B cell (primary cell): ENCODE results near the gene SBK1. TPM values are rescaled to one million over a fixed set of nuclear protein-coding genes. Genes with fewer than 3 reads are reported as not detected.

ENCODE experiments used
- ATAC-seq: fragments of 200-7000 bp; cut with Tn5 transposase; one replicate; pipeline ENCODE4 v1.10.0; 2021; ENCODE audit warnings: low read depth, mild to moderate bottlenecking, moderate number of reproducible peaks, moderate library complexity
- CTCF ChIA-PET: fragments of 350-600 bp; sonication (Branson Sonifier 250); formaldehyde crosslinking; loops from one replicate; lab custom pipeline; 2021; ENCODE audit warnings: antibody characterized with exemption, inconsistent platforms; lab: Charles Lee
- POLR2A ChIA-PET: fragments of 350-600 bp; sonication (Branson Sonifier 250); formaldehyde crosslinking; loops from one replicate; lab custom pipeline; 2021; ENCODE audit warnings: antibody characterized with exemption; lab: Charles Lee
- DNase-seq: peaks from one replicate; pipeline ENCODE4 v3.0.0; 2013
- H2AFZ ChIP-seq: 2 replicates; pipeline ENCODE4 v1.6.1; 2012; ENCODE audit warnings: mild to moderate bottlenecking, low read depth, low read length; ENCODE audit not compliant: insufficient read depth, poor library complexity, severe bottlenecking
- H3K27ac ChIP-seq, 2 donors: 1 replicate in 1 of 2; 2 replicates in 1 of 2; pipeline ENCODE4 v1.5.1; 2012 to 2013; ENCODE audit warnings: low read length in 2 of 2, mild to moderate bottlenecking in 2 of 2, moderate library complexity in 1 of 2
- H3K27me3 ChIP-seq, 4 experiments: fragments of 200-600 bp in 1 of 4; sonication (generic) in 1 of 4; replicated peaks in 1 of 4; 1 replicate in 2 of 4; 2 replicates in 2 of 4; pipeline versions ENCODE4 v1.6.1 to v1.7.0; 2013 to 2016; ENCODE audit warnings: low read length in 3 of 4, mild to moderate bottlenecking in 2 of 4, mixed read lengths in 1 of 4, moderate library complexity in 1 of 4; ENCODE audit not compliant: insufficient read depth in 4 of 4, control insufficient read depth in 3 of 4; ENCODE audit errors: control extremely low read depth in 1 of 4
- H3K36me3 ChIP-seq, 2 experiments: replicated peaks in 1 of 2; 1 replicate in 1 of 2; 2 replicates in 1 of 2; pipeline versions ENCODE4 v1.6.1 to v1.7.1; 2013; ENCODE audit warnings: low read length in 1 of 2; ENCODE audit not compliant: insufficient read depth in 2 of 2, control insufficient read depth in 1 of 2; ENCODE audit errors: control extremely low read depth in 1 of 2, extremely low read depth in 1 of 2
- H3K4me1 ChIP-seq, 2 donors: fragments of 200-600 bp in 1 of 2; sonication (generic) in 1 of 2; 1 replicate in 1 of 2; 2 replicates in 1 of 2; pipeline versions ENCODE4 v1.5.1 to v1.6.1; 2013 to 2017; ENCODE audit warnings: low read length in 2 of 2; ENCODE audit not compliant: control insufficient read depth in 2 of 2, insufficient read depth in 2 of 2
- H3K4me2 ChIP-seq: replicated peaks from 2 replicates; pipeline ENCODE3; 2012; ENCODE audit warnings: mild to moderate bottlenecking, low read depth, low read length; ENCODE audit not compliant: poor library complexity, severe bottlenecking
- H3K4me3 ChIP-seq, 5 experiments: fragments of 200-600 bp in 1 of 5; sonication (generic) in 1 of 5; 1 replicate in 3 of 5; 2 replicates in 2 of 5; pipeline versions ENCODE4 v1.5.1 to v1.7.0; 2011 to 2016; ENCODE audit warnings: low read length in 4 of 5, mild to moderate bottlenecking in 4 of 5, low read depth in 2 of 5, control low read depth in 1 of 5, moderate library complexity in 1 of 5; ENCODE audit not compliant: insufficient read depth in 1 of 5; ENCODE audit errors: control extremely low read depth in 1 of 5, extremely low read depth in 1 of 5
- H3K79me2 ChIP-seq: fragments of 200-600 bp; sonication (generic); one replicate; pipeline ENCODE4 v1.6.0; 2016; ENCODE audit warnings: low read length; ENCODE audit not compliant: control insufficient read depth, insufficient read depth
- H3K9ac ChIP-seq: fragments of 200-600 bp; sonication (generic); 2 replicates; pipeline ENCODE4 v1.6.1; 2017; ENCODE audit warnings: mild to moderate bottlenecking, low read length, moderate library complexity
- H3K9me3 ChIP-seq, 3 donors: one replicate each; pipeline versions ENCODE4 v1.6.1 to v1.7.1; 2013; ENCODE audit warnings: low read length in 2 of 3; ENCODE audit not compliant: control insufficient read depth in 2 of 3, insufficient read depth in 1 of 3; ENCODE audit errors: control extremely low read depth in 1 of 3
- H4K20me1 ChIP-seq: 2 replicates; pipeline ENCODE4 v1.6.0; 2012; ENCODE audit warnings: mild to moderate bottlenecking, low read length; ENCODE audit not compliant: insufficient read depth, control insufficient read depth, poor library complexity, severe bottlenecking
- H3K27ac Mint-ChIP-seq: one replicate; pipeline ENCODE4 v1.8.0; 2021; ENCODE audit warnings: mixed read lengths
- H3K27me3 Mint-ChIP-seq: one replicate; pipeline ENCODE4 v1.8.0; 2021; ENCODE audit warnings: mixed read lengths
- H3K4me1 Mint-ChIP-seq: one replicate; pipeline ENCODE4 v1.8.0; 2021; ENCODE audit warnings: mixed read lengths
- H3K4me3 Mint-ChIP-seq: one replicate; pipeline ENCODE4 v1.8.0; 2021; ENCODE audit warnings: mixed read lengths
- H3K9me3 Mint-ChIP-seq: one replicate; pipeline ENCODE4 v1.8.0; 2022; ENCODE audit warnings: mixed read lengths; ENCODE audit not compliant: insufficient read depth
- CTCF ChIP-seq: fragments of 200-600 bp; IDR thresholded peaks from one replicate; pipeline ENCODE4 v1.8.0; 2022; ENCODE audit warnings: antibody characterized with exemption, mild to moderate bottlenecking
- EZH2 ChIP-seq: IDR thresholded peaks from 2 replicates; pipeline ENCODE4 v1.6.1; 2012; ENCODE audit warnings: borderline replicate concordance, low read depth, mild to moderate bottlenecking, moderate library complexity, low read length; ENCODE audit not compliant: insufficient read depth, poor library complexity, severe bottlenecking
- WGBS: methylation state at CpG from one replicate; pipeline ENCODE4 v1.1.5; 2013; ENCODE audit warnings: missing lambda C conversion rate; ENCODE audit not compliant: insufficient coverage; 5-methylcytosine and 5-hydroxymethylcytosine counted together
- intact Hi-C: fragments of 100-400 bp; cut with micrococcal nuclease; formaldehyde crosslinking; loops from one replicate; pipeline ENCODE4 v1.10.0; 2022
- polyA plus RNA-seq: library from polyadenylated mRNA; depleted of rRNA; stranded (reverse); fragments of >200 nt; gene quantifications from 2 replicates; pipeline ENCODE4 v1.2.3, GENCODE V29; 2012
- total RNA-seq, 2 donors: library from RNA; stranded (reverse); fragments of 120-200 nt in 1 of 2; gene quantifications; 1 replicate in 1 of 2; 2 replicates in 1 of 2; pipeline versions ENCODE4 v1.2.3 to v1.2.4, GENCODE V29; 2013 to 2022

The SBK1 gene
- total and polyA plus RNA-seq, 2 donors (not counting 1 experiment from before 2014, with no cell fraction given) = 0.22 to 1.3 TPM

DNA sequence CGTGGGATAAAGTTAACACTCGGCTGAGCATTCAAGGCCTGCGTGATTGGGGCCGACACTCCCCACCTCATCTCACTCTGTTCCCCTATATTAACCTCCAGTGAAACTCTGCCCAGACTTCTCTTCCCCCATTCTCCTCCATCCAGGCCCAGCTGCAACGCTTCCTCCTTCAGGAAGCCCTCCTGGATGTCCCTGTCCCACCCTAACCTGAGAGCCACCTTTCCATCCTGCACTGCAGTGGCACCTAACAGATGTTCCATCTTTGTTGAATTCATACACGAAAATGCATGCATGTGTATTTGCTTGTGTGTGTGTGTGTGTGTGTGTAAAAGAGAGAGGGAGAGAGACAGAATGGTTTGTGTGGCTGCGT is 32.6 kb upstream of the SBK1 start:
- H3K27ac ChIP-seq = no peak overlapping the region
- DNase-seq (no peak), ATAC-seq (no peak)
- ChIA-PET POLR2A (no interaction called here), CTCF (no interaction called here)
- no peaks in the 10 kb centered on the region for H3K9me3 Mint-ChIP-seq
- H3K9ac ChIP-seq = no peak overlapping the region
- no peaks in the 10 kb centered on the region for H3K4me1 ChIP-seq
- H2AFZ ChIP-seq = no peak overlapping the region
- no peaks in the 10 kb centered on the region for H3K79me2 ChIP-seq
- H3K4me1 Mint-ChIP-seq = no peaks in the 10 kb centered on the region
- peaks cover 44% of the 10 kb centered on the region for H3K27me3 Mint-ChIP-seq
- H3K4me2 ChIP-seq = no peak overlapping the region
- H4K20me1 ChIP-seq = no peaks in the 10 kb centered on the region
- TF ChIP-seq CTCF (no peak), EZH2 (no peak)
- WGBS = 88% methylated on average over 7 of the region's 7 CpGs
- peaks cover 0 to 16% (median 0%) of the 10 kb centered on the region in 4 experiments for H3K27me3 ChIP-seq
- no peak overlapping the region for H3K27ac Mint-ChIP-seq
- peaks cover 0 to 2% (median 0%) of the 10 kb centered on the region in 3 donors for H3K9me3 ChIP-seq
- H3K4me3 ChIP-seq = no peak overlapping the region
- H3K4me3 Mint-ChIP-seq = no peak overlapping the region
- intact Hi-C loops = no loop called here
- no peaks in the 10 kb centered on the region for H3K36me3 ChIP-seq

- Histone ChIP-seq H3K4me1 (no peaks in the 10 kb centered on the region), H3K27ac (no peak overlapping the region), H3K4me3 (no peak overlapping the region), H3K79me2 (no peaks in the 10 kb centered on the region), H2AFZ (no peak overlapping the region), H3K9ac (no peak overlapping the region), H3K36me3 (no peaks in the 10 kb centered on the region), H4K20me1 (no peaks in the 10 kb centered on the region), H3K4me2 (no peak overlapping the region), H3K27me3 (peaks cover 0 to 18% (median 0%) of the 10 kb centered on the region in 4 experiments), H3K9me3 (peaks cover 0 to 2% (median 0%) of the 10 kb centered on the region in 3 donors)
- no peak for TF ChIP-seq EZH2
- TF ChIP-seq CTCF = no peak
- peaks cover 46% of the 10 kb centered on the region for H3K27me3 Mint-ChIP-seq
- H3K4me3 Mint-ChIP-seq = no peak overlapping the region
- CTCF ChIA-PET = no interaction called here
- H3K27ac Mint-ChIP-seq = no peak overlapping the region
- DNase-seq = no peak
- H3K9me3 Mint-ChIP-seq = no peaks in the 10 kb centered on the region
- intact Hi-C loops = no loop called here
- no CpG with 5 or more reads among the region's 1 CpG for WGBS
- no peak for ATAC-seq
- no peaks in the 10 kb centered on the region for H3K4me1 Mint-ChIP-seq
- POLR2A ChIA-PET = no interaction called here
Observed at GRCh38 chr16:28260193-28260592, 32.1 kb upstream of the SBK1 start.
